NCI-H2107 treated with DMSO at 0.1 percent for 48 hours (cell line): ENCODE data around the gene RNF182.
"Not testable (repeated sequence)": the region's sequence is repeated elsewhere in the genome, so short reads cannot be mapped to it uniquely, and the experiment has no call there.

ENCODE experiments used
- DNase-seq: peaks from one replicate; lab custom pipeline; 2025; ENCODE audit not compliant: unreplicated experiment; lab: John Stamatoyannopoulos, UW

RNF182 gene, protein sequence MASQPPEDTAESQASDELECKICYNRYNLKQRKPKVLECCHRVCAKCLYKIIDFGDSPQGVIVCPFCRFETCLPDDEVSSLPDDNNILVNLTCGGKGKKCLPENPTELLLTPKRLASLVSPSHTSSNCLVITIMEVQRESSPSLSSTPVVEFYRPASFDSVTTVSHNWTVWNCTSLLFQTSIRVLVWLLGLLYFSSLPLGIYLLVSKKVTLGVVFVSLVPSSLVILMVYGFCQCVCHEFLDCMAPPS

DNA sequence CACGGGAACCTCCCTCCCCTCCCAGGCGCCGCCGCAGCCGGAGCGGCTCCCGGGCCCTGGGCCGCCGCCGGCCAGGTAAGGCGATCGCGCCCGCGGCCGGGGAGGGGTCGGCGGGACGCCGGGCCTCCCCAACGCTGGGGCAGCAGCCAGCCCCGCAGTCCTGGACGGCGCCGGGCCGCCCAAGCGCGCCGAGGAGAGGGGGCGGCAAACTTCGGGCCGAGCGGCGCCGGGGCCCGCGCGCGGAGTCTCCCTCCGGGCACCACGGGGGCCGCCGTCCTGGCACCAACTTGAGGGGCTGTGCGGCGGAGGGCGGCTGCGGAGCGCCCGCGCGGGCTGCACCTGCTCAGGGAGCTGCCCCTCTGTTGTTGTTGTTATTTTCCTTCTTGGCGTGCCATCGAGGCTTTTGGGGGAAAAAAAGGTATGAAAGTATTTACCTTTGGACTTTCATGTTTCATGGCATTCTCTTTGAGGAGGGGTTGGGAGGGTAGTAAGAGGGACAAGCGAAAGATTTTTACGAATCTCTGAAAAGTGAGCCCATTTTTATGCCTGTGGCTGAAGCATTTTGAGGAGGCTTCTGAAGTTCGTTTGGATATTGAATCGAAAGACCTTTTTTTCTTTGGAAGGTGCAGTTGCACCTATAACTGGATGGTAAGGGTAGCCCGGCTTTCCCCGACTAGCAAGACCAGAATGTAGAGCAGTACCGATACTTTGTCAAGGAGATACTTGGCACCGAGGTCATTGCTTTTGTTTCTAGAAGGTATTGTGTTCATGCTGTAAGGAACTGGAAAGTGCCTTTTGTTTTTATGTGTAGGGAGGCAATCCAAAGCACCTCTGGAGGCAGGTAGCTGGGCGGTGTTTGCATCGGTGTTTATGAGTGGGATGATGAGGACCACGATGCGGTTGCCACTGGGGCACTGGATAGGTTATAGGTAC lies at the start of gene RNF182:
TSS of gene RNF182 (plus strand) at position 4 of the 933 bp plus-strand sequence. CDS start 52,168 bp downstream, outside the sequence.
- DNase-seq, result no peak

DNA sequence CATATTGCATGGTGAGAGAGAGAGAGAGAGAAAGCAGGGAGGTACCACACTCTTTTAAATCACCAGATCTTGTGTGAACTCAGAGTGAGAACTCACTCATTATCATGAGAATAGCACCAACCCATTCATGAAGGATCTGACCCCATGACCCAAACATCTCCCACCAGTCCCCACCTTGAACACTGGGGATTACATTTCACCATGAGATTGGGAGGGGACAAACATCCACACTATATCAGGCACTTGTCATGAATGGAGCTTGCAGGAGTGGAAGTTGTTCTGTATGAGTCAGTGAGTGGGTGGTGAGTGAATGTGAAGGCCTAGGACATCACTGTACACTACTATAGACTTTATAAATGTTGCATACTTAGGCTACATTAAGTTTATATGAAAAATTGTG lies 47.7 kb upstream of the RNF182 start:
- no peak for DNase-seq

DNA sequence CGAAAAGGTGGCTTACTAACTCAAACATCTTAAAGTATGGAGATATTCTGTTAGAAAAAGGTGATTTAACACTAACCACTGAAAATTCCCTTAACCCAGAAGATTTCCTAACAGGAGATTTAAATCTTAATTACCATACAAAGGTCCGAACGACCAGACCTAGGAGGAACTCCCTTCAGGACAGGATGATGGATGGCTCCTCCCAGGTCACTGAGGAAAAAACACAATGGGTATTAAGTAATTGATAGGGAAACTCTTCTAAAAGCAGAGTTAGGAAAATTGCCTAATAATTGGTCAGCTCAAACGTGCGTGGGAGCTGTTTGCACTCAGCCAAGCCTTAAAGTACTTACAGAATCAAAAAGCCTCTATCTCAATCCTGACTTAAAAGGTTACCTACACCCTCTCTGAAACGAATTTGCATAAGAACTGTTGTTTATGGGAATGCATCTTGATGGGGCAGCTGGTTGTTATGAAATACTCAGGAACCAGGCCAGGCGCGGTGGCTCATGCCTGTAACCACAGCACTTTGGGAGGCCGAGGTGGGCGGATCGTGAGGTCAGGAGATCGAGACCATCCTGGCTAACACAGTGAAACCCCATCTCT lies 44.6 kb upstream of the RNF182 start:
- not testable (repeated sequence) for DNase-seq

DNA sequence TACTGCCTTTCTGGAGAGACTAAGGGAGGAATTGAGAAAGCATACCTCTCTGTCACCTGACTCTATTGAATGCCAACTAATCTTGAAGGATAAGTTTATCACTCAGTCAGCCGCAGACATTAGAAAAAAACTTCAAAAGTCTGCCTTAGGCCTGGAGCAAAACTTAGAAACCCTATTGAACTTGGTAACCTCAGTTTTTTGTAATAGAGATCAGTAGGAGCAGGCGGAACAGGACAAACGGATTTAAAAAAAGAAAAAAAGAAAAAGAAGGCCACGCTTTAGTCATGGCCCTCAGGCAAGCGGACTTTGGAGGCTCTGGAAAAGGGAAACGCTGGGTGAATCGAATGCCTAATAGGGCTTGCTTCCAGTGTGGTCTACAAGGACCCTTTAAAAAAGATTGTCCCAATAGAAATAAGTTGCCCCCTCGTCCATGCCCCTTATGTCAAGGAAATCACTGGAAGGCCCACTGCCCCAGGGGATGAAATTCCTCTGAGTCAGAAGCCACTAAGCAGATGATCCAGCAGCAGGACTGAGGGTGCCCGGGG lies 43.1 kb upstream of the RNF182 start:
- DNase-seq, result no peak

DNA sequence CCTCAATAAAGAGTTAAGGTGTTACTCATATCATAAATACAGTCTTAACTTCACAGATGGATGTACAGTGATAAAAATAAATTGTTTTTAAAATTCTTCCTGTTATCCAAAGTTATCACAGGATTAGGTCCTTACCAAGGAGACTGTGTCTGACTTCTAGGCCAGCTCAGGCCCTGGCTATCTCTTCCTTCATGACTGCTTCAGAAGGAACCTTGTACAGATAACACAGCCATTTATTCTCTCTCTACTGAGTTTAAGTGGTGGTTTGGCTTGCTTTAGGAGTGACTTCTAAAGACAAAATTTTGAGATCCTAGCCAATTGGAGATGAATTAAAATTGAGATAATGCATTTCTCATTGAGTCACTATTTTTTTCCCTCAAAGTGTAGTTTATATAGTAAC lies 40.8 kb upstream of the RNF182 start:
- DNase-seq, result no peak

DNA sequence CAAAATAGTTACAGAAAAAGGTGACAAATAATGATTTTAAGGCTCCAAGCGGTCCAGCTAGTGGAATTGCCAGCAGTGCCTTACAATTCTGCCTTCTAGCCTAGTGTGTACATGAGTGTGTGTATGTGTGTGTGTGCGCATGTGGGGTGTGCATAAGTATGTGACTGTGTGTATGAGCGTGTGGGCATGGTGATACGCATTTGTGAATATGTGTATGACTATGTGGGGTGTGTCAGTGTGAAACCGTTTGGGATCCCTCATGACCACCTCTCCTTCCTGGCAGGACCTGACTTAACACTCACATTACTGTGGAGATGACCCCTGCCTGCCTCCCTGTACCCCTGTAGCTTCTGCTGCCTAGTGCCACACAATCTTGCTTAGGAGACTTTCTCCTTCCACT lies 40.4 kb upstream of the RNF182 start:
- DNase-seq, result no peak

DNA sequence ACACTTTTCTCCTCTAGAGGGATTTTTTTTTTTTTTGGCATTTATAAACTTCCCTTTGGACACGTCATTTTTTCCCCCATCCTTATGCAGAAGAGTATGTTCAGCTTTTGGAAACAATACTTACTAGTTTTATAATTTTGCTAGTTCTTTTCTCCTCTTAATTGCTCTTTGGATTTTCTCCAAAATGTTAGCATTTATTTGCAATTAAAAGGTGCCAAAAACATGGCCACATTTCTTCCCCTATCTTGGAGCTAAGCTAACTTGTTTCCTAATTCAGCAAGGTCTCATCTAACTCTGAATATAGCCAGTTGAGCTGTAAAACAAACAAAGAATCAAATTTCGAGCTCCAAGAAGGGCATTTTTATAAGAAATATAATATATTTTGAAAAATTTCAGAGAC lies 39.2 kb upstream of the RNF182 start:
- DNase-seq, result no peak

DNA sequence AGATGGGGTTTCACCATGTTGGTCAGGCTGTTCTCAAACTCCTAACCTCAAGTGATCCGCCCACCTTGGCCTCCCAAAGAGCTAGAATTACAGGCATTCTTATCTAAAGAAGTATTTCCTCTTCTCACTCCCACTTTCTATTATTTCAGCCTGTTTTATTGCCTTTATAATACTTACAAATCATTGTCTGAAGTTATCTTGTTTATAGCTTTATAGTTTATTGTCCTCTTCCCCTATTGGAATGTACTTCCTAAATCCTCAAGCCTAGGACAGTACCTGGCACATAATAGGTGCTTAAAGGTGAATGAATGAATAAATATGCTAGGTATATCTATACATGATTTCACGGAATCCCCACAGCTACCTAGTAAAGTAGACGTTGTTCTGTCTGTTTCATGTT lies 37.8 kb upstream of the RNF182 start:
- DNase-seq, result no peak

DNA sequence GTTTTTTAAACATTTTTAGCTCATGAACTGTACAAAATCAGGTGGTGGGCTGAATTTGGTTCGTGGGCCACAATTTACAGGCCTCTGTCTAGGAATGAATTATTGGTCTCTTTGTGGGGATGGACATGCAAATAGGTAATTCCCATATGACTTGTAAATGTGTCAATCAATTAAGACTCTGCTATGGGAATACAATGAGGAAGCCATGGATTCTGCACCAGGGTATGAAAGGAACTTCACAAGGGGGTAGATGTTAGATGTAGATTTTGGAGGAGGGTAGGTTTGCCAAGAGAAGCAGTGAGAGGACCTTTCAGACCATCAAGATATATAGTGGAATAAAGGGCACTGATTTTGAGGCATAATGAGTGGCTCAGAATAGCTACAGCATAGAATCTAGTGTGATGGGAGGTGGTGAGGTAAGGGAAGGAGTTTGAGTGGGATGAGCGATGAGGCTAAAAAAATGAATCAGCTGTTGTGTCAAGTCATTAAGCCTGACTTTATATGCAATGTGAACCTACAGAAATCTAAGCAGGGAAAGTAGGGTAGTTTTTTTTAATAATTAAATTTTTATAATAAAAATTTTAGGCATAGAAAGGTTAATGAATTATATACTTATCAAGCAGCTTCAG lies 32.6 kb upstream of the RNF182 start:
- no peak for DNase-seq

DNA sequence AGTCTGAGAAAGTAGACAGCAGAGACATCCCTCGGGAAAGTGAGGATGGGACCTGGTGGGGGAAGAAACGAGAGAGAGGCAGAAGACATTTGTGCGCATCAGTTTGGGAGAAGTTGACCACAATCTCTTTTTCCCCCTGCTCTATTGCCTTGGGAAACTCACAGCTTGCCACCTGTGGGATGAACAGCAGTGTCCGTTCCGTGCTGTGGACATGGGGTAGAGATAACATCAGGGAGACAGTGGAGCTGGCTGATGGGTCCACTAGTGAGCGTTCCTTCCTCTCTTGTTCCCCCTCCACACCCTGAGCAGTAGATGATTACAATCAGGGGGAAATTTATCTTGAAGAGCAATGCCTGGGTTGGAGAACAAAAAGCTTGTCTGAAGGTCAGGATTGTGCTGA lies 21.8 kb upstream of the RNF182 start:
- no peak for DNase-seq

DNA sequence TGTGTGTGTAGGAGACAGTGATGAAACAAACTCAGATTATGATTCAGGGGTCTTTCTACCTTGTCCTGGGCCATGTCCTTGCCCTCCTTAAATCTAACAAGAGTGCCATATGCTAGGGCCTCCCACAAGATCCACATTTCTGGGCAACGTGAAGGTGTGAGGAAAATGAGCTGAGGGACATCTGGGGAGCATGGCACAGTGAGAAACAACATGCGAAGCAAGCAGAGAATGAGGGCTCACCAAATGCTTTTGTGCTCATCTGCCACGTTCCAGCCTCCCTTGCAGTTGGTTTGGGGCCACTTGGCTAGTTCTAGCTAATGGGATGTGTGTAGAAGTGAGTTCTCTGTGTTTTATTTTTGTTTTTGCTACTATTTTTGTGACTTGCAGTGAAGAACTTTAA lies 21.4 kb upstream of the RNF182 start:
- no peak for DNase-seq

DNA sequence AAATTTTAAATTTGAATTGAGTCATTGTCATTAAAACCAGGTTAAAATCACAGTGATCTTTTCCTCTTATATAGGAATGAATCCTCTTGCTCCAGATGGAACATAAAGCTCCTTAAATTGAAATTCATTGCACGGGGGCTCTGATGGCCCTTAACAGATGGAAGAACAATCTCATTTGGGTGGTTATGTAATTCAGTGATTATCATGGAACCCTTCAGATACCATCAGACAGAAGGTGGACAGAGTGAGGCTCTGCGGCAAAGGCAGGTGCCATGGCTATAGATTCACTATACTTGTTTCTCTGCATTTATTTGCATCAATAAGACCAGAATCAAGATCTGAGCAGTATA lies 17.8 kb upstream of the RNF182 start:
- DNase-seq, result no peak

DNA sequence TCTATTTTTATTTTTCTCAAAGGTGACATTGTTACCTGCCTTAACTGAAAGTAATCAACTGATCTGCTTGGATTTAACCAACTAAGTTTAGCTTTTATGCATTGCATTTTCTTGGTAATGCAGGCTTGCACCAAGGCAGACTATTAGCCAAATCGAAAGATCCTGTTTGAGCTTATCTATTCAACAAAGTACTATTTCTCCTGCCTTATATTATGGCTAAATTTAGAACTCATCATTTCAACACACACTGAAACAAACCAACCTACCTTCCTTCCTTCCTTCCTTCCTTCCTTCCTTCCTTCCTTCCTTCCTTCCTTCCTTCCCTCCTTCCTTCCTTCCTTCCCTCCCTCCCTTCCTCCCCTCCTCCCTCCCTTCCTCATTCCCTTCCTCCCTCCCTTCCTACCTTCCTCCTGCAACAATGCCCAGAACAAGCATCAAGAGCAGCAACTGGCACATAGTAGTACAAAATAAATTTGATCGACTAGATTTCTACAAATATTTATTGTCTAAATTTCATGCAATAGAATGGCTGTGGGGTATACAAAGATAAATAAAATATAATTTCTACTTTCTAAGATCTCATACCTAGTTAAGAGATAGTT lies 17.0 kb upstream of the RNF182 start:
- no peak for DNase-seq

DNA sequence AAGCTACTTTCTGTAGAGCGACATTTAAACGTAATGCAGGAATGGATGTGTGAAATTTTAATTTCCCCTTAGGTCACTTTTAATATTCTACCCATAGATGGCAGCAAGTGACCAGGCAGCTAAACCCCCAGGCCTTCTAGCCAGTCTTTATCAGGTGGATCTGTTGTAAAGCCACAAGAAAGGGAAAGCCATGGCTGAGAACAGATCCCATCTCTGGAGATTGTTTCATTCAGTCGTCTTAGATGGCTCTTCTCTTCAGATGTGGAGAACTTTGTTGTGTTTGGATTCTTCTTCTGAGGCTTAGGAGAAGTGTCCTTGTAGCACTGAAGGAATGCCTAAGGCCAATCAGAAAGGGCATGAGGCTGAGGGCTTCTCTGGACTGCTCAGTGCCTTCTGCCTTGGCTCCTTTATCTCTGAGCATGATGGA lies 15.8 kb upstream of the RNF182 start:
- DNase-seq, result peak; percentile 52

DNA sequence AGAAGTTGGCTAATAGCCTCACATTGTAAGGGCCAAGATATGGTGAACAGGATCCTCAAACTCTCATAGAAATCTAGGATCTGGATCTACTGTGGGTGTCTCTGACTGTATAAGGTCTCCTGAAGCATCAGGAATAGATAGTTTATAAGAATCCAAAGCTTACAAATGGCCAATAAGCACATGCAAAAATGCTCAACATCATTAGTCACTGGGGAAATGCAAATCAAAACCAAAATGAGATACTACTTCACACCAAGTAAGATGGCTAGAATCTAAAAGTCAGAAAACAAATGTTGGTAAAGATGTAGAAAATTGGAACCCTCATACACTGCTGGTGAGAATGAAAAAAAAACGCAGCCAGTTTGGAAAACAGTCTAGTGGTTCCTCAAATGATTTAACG lies 14.3 kb upstream of the RNF182 start:
- DNase-seq, result no peak

DNA sequence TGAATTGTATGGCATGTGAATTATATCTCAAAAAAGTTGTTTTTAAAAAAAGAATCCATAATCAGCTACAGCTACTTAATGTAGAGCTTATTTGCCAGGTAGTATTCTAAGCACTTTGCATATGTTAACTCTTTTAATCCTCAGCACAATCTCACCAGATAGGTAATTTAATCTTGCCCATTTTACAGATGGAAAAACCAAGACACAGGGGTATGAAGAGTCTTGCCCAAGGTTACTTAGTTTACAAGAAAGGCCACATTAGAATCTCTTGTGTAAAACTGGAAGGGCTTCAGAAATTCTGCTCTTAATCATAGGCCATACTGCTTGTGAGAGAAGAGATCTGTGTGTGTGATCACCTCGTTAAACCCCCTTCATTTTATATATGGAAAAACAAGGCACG lies 13.4 kb upstream of the RNF182 start:
- DNase-seq, result no peak

DNA sequence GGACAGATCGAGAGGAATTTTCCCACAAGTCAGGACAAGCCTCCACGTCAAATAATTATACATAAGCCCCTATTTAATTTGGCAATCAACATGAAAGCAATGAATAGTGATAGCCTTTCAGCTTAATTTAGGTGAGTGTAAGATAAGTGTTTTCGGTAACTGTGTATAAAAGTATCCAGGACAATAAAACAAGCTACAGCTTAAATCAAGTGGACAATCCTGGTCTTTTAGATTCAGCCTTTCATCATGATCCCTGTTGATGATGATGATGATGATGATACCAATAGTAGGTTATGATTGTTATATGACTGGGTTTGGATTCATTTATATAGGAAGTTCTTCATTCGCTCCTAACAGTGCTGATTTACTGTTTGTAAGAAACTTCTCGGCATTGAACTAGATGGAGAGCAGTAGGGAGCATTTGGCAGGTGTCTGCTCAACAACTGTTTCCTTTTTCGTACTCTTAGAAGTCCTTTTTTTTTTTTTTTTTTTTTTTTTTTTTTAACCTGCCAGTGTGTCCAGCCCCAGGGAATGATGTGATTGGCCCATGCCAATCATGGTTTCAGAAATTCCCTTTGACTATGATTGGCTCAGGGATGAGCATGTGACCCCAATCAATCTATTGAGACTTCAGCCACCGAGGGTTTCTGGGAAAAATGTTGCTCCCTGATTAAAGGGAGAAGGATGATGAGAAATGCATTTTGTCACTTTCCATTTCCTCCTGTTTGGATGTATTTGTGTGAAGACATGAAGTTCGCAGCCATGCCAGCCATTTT lies 11.3 kb upstream of the RNF182 start:
- DNase-seq, result no peak

DNA sequence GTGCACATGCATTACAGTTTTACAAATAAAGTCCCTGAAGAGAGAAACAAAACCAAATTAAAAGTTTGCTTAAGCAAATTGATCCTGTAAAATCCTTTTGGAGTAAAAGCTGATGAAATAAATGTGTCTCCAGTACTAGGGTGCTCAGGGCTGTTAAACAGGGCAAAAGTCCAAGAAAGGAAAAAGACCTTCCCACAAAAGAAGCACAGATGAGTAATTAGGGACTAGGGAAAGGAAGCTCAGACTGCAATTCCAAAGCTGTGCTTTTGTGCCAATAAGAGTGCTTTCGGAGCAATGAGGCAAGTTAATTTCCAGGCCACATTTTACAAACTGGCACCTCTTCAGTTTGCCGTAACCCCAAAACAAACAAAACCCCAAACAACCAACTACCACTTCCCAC lies 10.4 kb upstream of the RNF182 start:
- DNase-seq, result peak; percentile 13

DNA sequence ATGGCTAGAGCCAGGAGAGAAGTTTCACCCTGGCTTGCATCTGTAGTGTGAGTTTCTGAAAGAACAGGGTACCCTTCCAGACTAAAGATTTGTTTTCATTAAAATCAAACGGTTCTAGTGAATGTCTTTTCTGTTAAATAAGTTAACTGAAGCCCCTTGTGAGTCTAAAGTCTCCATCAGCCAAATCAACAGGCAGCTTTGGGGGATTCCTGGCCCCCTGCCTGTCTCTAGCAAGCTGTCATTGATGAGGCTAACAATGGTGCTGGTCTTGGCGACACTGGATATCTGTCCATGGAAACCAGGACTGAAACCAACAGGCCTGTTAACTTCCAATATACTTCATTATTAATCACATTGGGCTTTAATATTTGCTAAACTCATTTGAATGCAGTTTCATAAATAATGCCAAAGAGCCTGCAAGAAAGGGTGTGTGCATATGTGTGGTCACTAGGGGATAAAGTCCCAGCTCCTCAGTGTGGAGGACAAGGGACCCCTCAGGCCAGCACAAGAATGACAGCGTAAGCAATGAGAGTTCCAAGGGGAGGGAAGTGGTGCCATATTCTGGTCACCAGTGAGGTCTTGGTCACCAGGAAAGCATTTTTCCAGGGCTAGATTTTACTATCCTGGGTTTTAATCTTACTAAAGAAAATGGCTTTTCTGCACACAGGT lies 9.1 kb upstream of the RNF182 start:
- DNase-seq, result no peak
